Mucosa of descending colon (tissue), 3 donors: Measurements from ENCODE around the gene SMTN. TPM values are rescaled to one million over a fixed set of nuclear protein-coding genes. Genes with fewer than 3 reads are reported as not detected.
A peak's percentile ranks its signal among the peaks of the same experiment; 100 is the strongest.

Source experiments
- ATAC-seq: fragments of 200-7000 bp; cut with Tn5 transposase; one replicate; pipeline ENCODE4 v1.9.1; 2020; ENCODE audit warnings: mild to moderate bottlenecking, moderate library complexity
- DNase-seq, 3 donors: peaks; one replicate each; pipeline ENCODE4 v3.0.0-alpha.2; 2020
- H3K36me3 ChIP-seq: fragments of 200-600 bp; one replicate; pipeline ENCODE4 v1.8.0; 2021; ENCODE audit warnings: low read depth, mild to moderate bottlenecking
- H3K4me1 ChIP-seq: fragments of 200-600 bp; one replicate; pipeline ENCODE4 v1.8.0; 2021; ENCODE audit warnings: low read depth, mild to moderate bottlenecking
- H3K4me3 ChIP-seq: fragments of 200-600 bp; one replicate; pipeline ENCODE4 v1.8.0; 2021; ENCODE audit warnings: mild to moderate bottlenecking
- H3K9me3 ChIP-seq: fragments of 200-600 bp; one replicate; pipeline ENCODE4 v1.8.0; 2021; ENCODE audit warnings: mild to moderate bottlenecking
- CTCF ChIP-seq: fragments of 200-600 bp; IDR thresholded peaks from one replicate; pipeline ENCODE4 v1.8.0; 2022; ENCODE audit warnings: antibody characterized with exemption, mild to moderate bottlenecking
- intact Hi-C, 2 donors: fragments of 100-400 bp; cut with DNase I in 1 of 2; cut with micrococcal nuclease in 1 of 2; formaldehyde crosslinking; loops; one replicate each; pipeline versions ENCODE4 v1.11.0 to v1.11.1; 2022; cut with DNase I, micrococcal nuclease
- total RNA-seq, 3 donors: library from RNA; stranded (reverse); fragmentation: NEBNext Ultra II Directional in 2 of 3; extraction: Animal tissue kit (Norgen Biotek cat#: 25700) in 2 of 3; gene quantifications; one replicate each; pipeline versions ENCODE4 v1.2.1 to v1.2.4, GENCODE V29; 2021 to 2023
- donor health status: DM: no; HTN: no; CAD: no; lungs with moderate emphysema.
- donor health status: DM: no; HTN: no; CAD: no.
- donor health status: DM: no; HTN: yes; CAD: no.

SMTN gene
- total RNA-seq, 3 donors from 2014 or later, result 63.6 to 799 (median 104) TPM

GRCh38 chr22:31079095-31079642 lies 1.9 kb upstream of the SMTN start:
- Histone ChIP-seq H3K4me3 (no peak overlapping the region), H3K4me1 (peaks cover 44% of the 10 kb centered on the region), H3K36me3 (no peaks in the 10 kb centered on the region), H3K9me3 (no peaks in the 10 kb centered on the region)
- peak; percentile 56 for ATAC-seq
- peak; percentile 79 to 84 (median 82) for DNase-seq
- no peak for TF ChIP-seq CTCF
- intact Hi-C loops, result no loop called here

GRCh38 chr22:31080164-31080847 lies 812 bp upstream of the SMTN start:
- intact Hi-C loops, result loop anchor here in 1 of 2 donors (5.0 kb wide), 1 partner anchor 133 kb away; no protein-coding TSS in a partner anchor
- no peaks in the 10 kb centered on the region for H3K9me3 ChIP-seq
- no peak for ATAC-seq

GRCh38 chr22:31081963-31082605 lies 966 bp downstream of the SMTN start:
- Histone ChIP-seq H3K9me3 (no peaks in the 10 kb centered on the region), H3K36me3 (no peaks in the 10 kb centered on the region), H3K4me1 (peaks cover 49% of the 10 kb centered on the region), H3K4me3 (peak overlapping the region; percentile 41)
- intact Hi-C loops, result loop anchor here in 1 of 2 donors (5.0 kb wide), 1 partner anchor 135 kb away; no protein-coding TSS in a partner anchor
- ATAC-seq (no peak), DNase-seq (peak in 1 of 3 donors; percentile 42)
- no peak for TF ChIP-seq CTCF

More at GRCh38 chr22:31080164-31080847, 812 bp upstream of the SMTN start:
- H3K4me3 ChIP-seq, result no peak overlapping the region
- TF ChIP-seq CTCF, result no peak
- no peak for DNase-seq
- no peaks in the 10 kb centered on the region for H3K36me3 ChIP-seq
- H3K4me1 ChIP-seq, result peaks cover 46% of the 10 kb centered on the region

- no peak overlapping the region for H3K4me3 ChIP-seq
- ATAC-seq (peak; percentile 35), DNase-seq (peak; percentile 86 to 91 (median 89))
- H3K4me1 ChIP-seq, result peaks cover 49% of the 10 kb centered on the region
- intact Hi-C loops, result loop anchor here in 1 of 2 donors (5.0 kb wide), 1 partner anchor 135 kb away; no protein-coding TSS in a partner anchor
- peak; percentile 62 for TF ChIP-seq CTCF
- no peaks in the 10 kb centered on the region for H3K9me3 ChIP-seq
- no peaks in the 10 kb centered on the region for H3K36me3 ChIP-seq
Observed at GRCh38 chr22:31082606-31083376, 1.7 kb downstream of the SMTN start.

- H3K36me3 ChIP-seq, result no peaks in the 10 kb centered on the region
- no peak overlapping the region for H3K4me3 ChIP-seq
- DNase-seq, result peak; percentile 55 to 73 (median 70)
- no peak for TF ChIP-seq CTCF
- ATAC-seq, result peak; percentile 38
- H3K9me3 ChIP-seq, result no peaks in the 10 kb centered on the region
- peaks cover 47% of the 10 kb centered on the region for H3K4me1 ChIP-seq
- intact Hi-C loops, result loop anchor here in 1 of 2 donors (5.0 kb wide), 1 partner anchor 136 kb away; no protein-coding TSS in a partner anchor
Observed at GRCh38 chr22:31083377-31083768, 2.3 kb downstream of the SMTN start.
